GM12864 (cell line): ENCODE measurements around the gene PLA2G4B.

Source experiments
- DNase-seq: peaks from one replicate; pipeline ENCODE4 v3.0.0-alpha.2; 2011; ENCODE audit warnings: low read depth
- H3K4me3 ChIP-seq: 2 replicates; pipeline ENCODE4 v1.5.1; 2011; ENCODE audit warnings: mild to moderate bottlenecking, low read depth, low read length, control low read depth
- CTCF ChIP-seq: IDR thresholded peaks from 2 replicates; pipeline ENCODE4 v1.5.1; 2011; ENCODE audit warnings: low read depth, mild to moderate bottlenecking, moderate library complexity, low read length, control low read depth, inconsistent platforms; ENCODE audit errors: missing control alignments

The PLA2G4B gene

DNA sequence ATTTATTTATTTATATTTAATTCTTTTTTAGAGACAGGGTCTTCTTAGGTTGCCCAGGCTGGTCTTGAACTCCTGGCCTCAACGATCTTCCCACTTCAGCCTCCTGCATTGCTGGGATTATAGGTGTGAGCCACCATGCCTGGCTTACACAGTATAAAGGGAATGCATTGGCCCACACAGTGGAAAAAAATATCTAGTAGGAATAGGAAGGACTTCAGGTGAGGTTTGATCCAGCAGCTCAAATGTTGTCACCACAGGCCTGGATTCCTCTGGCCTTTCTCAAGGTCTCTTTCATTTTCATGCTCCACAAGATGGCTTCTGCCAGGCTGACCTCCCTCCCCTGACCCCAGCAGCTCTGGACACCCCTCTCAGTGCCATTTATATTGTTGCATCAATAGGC is 57.3 kb downstream of the PLA2G4B start:
- TF ChIP-seq CTCF = no peak
- DNase-seq = no peak

GRCh38 chr15:41896566-41896965 is 57.9 kb downstream of the PLA2G4B start:
- H3K4me3 ChIP-seq = no peak overlapping the region
- no peak for DNase-seq
- TF ChIP-seq CTCF = no peak

More for the DNA sequence above, 57.3 kb downstream of the PLA2G4B start:
- H3K4me3 ChIP-seq = no peak overlapping the region

DNA sequence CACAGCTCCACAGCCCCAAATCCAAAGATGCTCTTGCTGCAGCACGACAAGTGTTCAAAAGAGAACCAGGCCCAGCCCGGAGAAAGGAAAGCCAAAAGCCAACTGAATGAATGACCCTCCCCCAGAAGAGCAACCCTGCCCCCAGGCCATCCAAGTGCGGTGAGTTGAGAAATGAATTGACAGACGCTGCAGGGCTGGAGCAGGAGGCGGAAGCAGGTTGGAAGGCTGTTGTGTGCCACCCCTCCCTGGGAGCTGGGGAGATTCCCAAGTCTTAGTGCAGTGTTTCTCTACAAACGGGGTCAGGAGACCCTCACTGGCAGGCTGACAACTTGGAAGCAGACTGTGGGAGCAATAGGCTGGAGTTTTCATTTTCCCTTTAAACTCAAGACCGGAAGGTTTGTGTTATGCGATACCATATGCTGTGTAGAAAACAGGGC is 58.7 kb downstream of the PLA2G4B start:
- H3K4me3 ChIP-seq = no peak overlapping the region
- no peak for DNase-seq
- no peak for TF ChIP-seq CTCF
